NCI-H1694 treated with DMSO at 0.1 percent for 48 hours (cell line): ENCODE results near the gene TMEM86B.
"Not testable (repeated sequence)": the region's sequence is repeated elsewhere in the genome, so short reads cannot be mapped to it uniquely, and the experiment has no call there.

Source experiments
- DNase-seq: peaks from one replicate; lab custom pipeline; 2025; lab: John Stamatoyannopoulos, UW

The TMEM86B gene

GRCh38 chr19:55241935-55242464 lies 13.4 kb upstream of the TMEM86B start:
- no peak for DNase-seq

DNA sequence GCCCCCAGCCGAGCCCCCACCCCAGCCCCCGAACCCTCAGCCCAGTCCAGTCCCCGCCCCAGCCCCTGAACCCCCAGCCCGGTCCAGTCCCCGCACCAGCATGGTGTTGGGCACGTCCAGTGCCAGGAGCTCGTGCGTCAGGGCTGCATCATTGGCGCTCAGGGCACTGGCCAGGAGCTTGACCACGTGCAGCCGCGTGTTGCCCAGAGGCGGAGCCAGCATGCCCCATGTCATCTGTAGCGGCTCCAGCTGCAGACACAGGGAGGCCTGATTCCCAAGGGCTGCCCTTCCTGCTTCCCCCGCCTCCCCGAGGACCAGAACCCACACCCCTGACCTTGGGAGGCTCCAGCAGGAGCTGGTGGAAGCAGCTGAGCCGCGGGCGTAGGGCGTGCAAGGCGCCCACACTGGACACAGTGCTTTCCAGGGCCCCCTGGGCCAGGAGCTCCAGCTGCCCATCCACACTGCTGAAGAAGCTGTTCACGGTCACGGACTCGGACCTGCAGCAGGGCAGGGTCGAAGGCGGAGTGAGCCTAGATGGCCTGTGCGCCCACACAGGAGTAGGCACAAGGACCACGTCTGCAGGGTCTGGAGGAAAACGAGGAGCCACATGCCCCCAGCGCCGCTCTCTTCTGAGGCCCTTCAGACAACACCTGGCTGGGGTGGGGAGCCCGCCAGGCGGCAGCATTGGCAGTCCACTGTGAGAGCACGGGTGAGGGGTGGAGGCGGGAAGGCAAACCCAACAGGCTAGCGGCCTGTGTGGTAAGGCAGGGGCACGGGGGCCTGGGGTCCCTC lies 12.8 kb upstream of the TMEM86B start:
- DNase-seq: no peak

GRCh38 chr19:55240713-55241020 lies 12.1 kb upstream of the TMEM86B start:
- no peak for DNase-seq

- no peak for DNase-seq
Measured at GRCh38 chr19:55239004-55239403, 10.4 kb upstream of the TMEM86B start.

GRCh38 chr19:55238030-55238429 lies 9.5 kb upstream of the TMEM86B start:
- no peak for DNase-seq

- no peak for DNase-seq
Measured at GRCh38 chr19:55232986-55233385, 4.4 kb upstream of the TMEM86B start.

DNA sequence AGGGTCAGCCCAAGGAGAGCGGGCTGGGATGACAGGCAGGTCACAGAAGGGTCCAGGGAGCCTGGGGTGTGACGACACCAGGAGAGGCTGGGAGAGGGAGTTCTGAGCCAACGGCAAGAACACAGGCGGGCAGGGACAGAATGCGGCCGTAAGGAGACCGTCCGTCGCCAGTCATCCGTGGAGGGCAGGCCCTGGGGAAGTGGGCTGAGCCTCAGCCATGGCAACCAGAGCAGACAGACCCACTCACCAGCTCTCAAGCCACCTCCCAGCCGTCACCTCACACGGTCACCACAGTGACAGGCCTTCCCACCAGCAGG lies 3.7 kb upstream of the TMEM86B start:
- no peak for DNase-seq

DNA sequence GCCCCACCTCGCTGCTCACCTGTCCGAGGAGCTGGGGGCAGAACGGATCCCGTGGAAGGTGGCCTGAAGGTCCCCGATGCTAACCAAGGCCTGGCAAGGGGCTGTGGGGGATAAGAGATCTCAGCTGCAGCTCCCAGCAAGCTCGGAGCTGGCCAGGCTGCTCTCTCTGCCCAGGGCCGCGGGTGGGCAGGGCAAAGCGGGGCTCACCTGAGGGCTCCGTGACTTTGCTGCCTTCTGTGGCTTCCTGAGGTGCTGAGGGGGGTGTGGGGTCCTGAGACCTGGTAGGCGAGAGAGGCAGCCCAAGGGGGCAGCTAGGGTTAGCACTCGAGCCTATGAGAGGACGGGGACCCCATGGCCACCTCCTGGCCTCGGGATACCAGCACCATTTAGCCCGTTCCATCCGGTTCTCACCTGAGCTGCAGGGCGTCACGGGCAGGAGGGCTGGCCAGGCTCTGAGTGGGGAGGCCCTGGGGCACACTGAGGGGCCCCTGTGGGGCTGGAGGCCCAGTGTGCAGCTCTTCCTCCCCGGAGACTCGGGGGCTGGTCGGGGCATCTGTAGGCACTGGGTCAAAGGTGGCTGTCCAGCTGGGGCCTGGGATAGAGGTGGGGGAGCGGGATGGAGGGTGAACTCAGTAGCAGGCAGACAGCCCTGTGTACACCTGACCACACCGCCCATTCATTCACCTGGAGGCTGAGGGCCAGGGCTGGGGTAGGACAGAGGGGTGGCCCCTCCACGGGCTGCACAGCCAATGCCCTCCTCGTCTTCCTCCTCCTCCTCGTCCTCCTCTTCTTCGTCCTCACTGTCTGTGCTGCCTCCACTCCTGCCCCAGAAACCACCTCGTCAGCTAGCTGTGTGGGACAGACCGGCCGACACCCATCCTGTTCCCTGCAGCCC lies 3.1 kb upstream of the TMEM86B start:
- no peak for DNase-seq

DNA sequence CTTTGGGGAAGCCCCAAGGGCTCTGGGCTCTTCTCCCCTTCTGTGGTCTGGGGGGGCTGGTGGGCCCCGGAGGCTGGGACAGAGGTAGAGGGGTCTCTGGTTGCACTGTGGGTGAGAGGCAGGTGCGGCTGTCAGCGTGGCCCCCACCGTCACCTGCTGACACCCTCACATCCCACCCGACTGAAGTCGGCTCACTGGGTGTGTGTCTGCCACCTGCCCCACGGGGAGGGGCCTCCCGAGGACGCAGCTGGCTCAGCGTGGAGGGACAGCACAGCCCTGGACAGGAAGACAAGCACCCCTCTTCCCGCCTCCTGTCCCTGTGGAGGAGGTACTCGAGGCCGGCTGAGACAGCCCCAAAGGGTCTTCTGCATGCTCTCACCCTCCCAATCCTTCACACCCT lies 2.2 kb upstream of the TMEM86B start:
- no peak for DNase-seq

DNA sequence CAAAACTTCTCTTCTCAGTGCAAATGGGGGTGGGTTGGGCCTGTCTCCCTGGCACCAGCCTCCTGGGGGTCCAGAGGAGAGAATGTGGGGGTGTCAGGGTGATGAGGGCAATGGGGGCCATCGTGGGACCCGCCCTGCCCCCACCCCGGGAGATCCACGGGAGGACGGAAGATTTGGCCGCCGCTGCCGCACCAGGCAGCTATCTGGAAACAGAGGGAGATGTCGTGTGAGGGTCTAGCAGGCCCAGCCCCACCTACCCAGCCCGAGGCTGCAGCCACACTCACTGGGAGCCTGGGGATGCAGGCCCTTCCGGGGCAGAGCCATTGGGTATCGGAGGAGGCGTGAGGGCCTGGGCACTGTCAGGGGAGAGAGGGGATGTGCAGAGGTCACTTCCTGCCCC lies 1.8 kb upstream of the TMEM86B start:
- no peak for DNase-seq

DNA sequence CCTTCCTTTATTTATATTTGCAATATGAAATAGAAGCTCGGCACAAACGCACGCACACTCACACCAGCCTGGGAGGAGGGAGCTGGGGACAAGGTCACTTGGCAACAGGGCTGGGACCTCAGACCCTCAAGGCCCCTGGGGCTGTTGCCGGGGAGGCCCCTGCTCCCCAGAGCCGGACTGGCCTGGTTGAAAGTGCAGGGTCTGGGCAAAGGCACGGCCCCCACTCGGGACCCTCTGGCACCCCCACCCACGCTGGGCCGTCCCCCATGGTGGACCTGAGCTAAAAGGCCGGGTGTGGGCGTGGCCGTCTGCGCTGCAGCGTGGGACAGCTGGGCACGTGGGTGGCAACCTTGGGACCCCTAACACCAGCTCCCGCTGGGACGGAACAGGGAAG lies 1.2 kb upstream of the TMEM86B start:
- DNase-seq: no peak

GRCh38 chr19:55229145-55229788 lies 704 bp upstream of the TMEM86B start:
- DNase-seq: no peak

GRCh38 chr19:55228015-55228391 lies 560 bp downstream of the TMEM86B start:
- DNase-seq: no peak

DNA sequence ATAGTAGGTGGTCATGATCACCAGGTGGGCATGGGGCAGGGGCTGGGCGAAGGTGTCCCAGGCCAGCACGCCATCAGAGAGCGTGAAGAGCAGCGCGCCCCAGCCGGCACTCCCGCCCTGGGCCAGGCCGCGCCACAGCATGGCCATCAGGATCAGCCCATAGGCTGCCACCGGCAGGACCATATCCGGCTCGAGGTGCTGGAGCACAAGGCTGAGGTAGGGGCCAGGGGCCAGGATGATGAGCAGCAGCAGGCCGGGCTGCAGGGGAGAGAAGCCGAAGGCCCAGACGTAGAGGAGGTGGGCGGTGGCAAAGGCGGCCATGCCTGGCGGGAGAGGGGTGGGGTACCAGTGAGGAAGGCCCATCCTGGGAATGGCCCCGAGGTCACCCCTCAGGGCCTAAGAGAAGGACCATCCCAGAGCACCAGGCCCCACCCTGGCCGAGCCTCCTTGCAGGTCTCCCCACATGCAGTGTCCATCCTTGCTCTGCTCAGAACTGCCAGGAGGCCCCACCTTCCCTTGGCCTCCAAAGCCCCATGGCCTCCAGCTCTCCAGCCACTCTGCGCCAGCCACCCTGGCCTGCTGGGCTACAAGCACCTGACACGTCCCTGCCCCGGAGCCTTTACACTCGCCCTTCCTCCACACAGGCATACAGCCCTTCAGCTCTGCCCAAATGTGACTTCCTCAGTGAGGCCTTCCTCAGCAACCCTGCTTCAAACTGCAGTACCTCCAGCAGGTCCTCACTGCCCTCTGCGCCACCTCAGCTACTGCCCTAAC lies 1.1 kb downstream of the TMEM86B start:
- DNase-seq: no peak

DNA sequence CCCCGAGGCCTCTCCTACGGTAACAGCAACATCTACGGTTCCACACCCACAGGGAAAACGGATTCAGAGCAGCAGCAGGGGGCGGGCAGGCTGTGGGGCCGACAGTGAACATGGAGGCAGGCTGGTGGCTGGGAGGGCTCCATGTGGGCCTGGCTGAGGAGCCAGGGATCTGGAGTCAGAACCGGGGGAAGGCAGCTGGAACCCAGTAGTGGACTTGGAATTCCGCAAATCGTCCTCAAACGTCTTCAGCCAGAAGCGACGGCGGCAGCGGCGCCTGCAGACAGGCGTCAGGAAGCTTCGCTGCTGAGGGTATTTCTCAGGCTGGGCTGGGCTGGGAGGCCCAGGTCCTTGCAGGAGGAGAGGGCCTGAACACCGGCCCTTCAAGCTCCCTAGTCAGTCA lies 1.8 kb downstream of the TMEM86B start:
- DNase-seq: no peak

- no peak for DNase-seq
Measured at GRCh38 chr19:55226273-55226672, 2.3 kb downstream of the TMEM86B start.

GRCh38 chr19:55225415-55225958 lies 3.1 kb downstream of the TMEM86B start:
- no peak for DNase-seq

DNA sequence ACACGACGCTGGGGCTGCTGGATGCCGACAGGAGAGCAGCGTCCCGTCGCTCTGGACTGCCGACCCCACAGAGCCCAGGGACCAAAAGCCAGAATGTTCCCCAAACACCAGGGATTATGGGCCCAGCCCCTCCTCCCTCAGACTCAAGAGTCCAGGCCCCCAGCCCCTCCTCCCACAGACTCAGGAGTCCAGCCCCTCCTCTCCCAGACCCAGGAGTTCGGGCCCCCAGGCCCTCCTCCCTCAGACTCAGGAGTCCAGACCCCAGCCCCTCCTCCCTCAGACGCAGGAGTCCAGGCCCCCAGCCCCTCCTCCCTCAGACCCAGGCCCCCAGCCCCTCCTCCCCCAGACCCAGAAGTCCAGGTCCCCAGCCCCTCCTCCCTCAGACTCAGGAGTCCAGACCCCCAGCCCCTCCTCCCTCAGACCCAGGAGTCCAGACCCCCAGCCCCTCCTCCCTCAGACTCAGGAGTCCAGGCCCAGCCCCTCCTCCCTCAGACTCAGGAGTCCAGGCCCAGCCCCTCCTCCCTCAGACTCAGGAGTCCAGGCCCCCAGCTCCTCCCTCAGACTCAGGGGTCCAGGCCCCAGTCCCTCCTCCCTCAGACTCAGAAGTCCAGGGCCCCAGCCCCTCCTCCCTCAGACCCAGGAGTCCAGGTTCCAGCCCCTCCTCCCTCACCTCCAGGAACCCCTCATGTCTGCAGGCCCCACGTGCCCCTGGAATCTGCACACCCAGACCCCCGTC lies 3.7 kb downstream of the TMEM86B start:
- DNase-seq: not testable (repeated sequence)

GRCh38 chr19:55224038-55224665 lies 4.4 kb downstream of the TMEM86B start:
- DNase-seq: no peak

- no peak for DNase-seq
Measured at GRCh38 chr19:55223291-55224037, 5.1 kb downstream of the TMEM86B start.
